Measurements from ENCODE around the gene ADRB2.

The ADRB2 gene

GRCh38 chr5:148836272-148837250 lies 10.2 kb downstream of the ADRB2 start:
- no peaks in the 10 kb centered on the region for H3K36me3 ChIP-seq (ENCODE audit: control insufficient read depth, low read depth, low read length)
- no peak overlapping the region for H3K27ac ChIP-seq (ENCODE audit: low read length)
- H3K4me3 ChIP-seq (ENCODE audit: low read length), result no peak overlapping the region
- no peaks in the 10 kb centered on the region for H3K9me3 ChIP-seq (ENCODE audit: control insufficient read depth, low read depth, low read length)
- no peak overlapping the region for H3K9ac ChIP-seq (ENCODE audit: low read length)
- H3K27me3 ChIP-seq (ENCODE audit: control insufficient read depth, insufficient read depth, low read length), result no peaks in the 10 kb centered on the region
- H3K4me1 ChIP-seq (ENCODE audit: control insufficient read depth, low read depth, low read length), result no peaks in the 10 kb centered on the region

DNA sequence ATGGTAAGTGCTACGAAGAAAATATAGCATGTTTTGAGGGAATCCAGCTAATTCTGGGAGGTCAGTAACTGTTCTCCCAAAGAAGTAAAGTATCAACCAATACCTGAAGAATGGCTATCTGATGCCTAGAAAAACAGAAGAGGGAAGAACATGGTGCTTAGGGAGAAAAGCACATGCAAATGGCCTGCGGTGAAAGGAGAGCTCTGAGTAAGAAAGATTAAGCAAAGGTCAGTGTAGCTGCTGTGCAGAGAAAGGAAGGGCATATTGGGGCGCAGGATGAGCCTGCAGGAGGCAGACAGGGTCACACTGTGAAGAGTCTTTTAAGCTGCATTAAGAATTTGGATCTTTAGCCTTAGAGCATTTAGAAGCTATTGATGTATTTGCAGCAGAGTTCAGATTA lies 11.0 kb downstream of the ADRB2 start:
- Histone ChIP-seq H3K27ac (ENCODE audit: low read length) (no peak overlapping the region), H3K36me3 (ENCODE audit: control insufficient read depth, low read depth, low read length) (no peaks in the 10 kb centered on the region), H3K27me3 (ENCODE audit: control insufficient read depth, insufficient read depth, low read length) (no peaks in the 10 kb centered on the region), H3K4me1 (ENCODE audit: control insufficient read depth, low read depth, low read length) (no peaks in the 10 kb centered on the region), H3K4me3 (ENCODE audit: low read length) (no peak overlapping the region), H3K9ac (ENCODE audit: low read length) (no peak overlapping the region), H3K9me3 (ENCODE audit: control insufficient read depth, low read depth, low read length) (no peaks in the 10 kb centered on the region)

DNA sequence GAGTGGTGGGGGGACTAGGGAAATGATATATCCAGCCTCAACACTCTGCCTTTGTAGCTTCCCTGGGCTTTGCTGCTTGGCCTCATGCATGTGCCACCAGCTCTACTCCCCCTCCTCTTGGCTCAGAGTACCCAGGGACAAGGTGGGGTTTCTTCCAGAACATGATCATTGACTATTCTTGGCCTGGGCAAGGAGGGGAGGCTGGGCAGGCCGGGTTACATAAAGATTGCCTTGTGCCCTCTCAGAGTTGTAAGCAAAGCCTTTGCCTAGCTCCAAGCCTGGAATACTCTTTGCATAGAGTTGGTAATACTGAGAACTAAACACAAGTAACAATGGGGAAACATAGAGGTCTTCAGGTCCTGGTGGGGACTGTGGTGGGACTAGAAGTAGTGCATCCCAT lies 11.9 kb downstream of the ADRB2 start:
- H3K27me3 ChIP-seq (ENCODE audit: control insufficient read depth, insufficient read depth, low read length), result no peaks in the 10 kb centered on the region
- no peak overlapping the region for H3K9ac ChIP-seq (ENCODE audit: low read length)
- no peaks in the 10 kb centered on the region for H3K4me1 ChIP-seq (ENCODE audit: control insufficient read depth, low read depth, low read length)
- H3K36me3 ChIP-seq (ENCODE audit: control insufficient read depth, low read depth, low read length), result no peaks in the 10 kb centered on the region
- no peak overlapping the region for H3K4me3 ChIP-seq (ENCODE audit: low read length)
- H3K9me3 ChIP-seq (ENCODE audit: control insufficient read depth, low read depth, low read length), result no peaks in the 10 kb centered on the region
- H3K27ac ChIP-seq (ENCODE audit: low read length), result no peak overlapping the region

DNA sequence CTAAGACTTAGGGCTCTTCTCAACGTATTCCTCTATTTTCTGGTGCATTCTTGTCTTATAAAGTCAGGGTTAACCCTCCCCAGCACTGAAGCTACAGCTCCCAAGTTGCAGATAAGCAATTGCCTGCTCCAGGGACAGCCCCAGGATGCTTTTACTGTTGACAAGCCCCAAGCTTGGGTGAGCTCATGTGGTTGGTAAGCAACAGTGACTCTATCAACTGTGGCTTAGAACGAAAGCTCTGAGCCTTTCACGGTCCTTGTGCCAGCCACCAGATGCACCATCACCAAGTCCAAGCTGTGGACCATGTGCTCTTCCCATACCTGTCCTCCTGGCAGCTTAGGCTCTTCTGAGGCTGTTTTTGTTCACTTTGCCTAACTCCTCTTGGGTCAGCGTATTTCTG lies 13.5 kb downstream of the ADRB2 start:
- Histone ChIP-seq H3K9me3 (ENCODE audit: control insufficient read depth, low read depth, low read length) (no peaks in the 10 kb centered on the region), H3K36me3 (ENCODE audit: control insufficient read depth, low read depth, low read length) (no peaks in the 10 kb centered on the region), H3K27me3 (ENCODE audit: control insufficient read depth, insufficient read depth, low read length) (no peaks in the 10 kb centered on the region), H3K27ac (ENCODE audit: low read length) (no peak overlapping the region), H3K4me3 (ENCODE audit: low read length) (no peak overlapping the region), H3K9ac (ENCODE audit: low read length) (no peak overlapping the region), H3K4me1 (ENCODE audit: control insufficient read depth, low read depth, low read length) (no peaks in the 10 kb centered on the region)

DNA sequence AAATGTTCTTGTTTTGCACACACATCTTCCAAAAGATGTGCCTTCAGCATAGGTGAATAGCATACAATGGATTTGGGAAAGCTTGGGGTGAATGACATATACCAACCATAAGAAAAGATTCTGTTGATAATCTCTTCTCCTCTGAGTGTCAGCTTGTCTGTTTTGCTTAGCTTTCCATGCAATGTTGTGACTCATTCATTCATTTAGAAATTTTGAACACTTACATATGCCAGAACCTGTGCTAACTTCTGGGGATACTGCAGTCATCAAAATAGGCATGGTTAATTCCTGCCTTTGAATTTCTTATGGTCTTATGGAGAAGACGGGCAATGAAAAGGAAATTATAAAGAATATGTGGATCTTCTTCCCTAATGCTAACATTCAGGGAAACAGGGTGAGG lies 14.1 kb downstream of the ADRB2 start:
- no peaks in the 10 kb centered on the region for H3K9me3 ChIP-seq (ENCODE audit: control insufficient read depth, low read depth, low read length)
- no peak overlapping the region for H3K27ac ChIP-seq (ENCODE audit: low read length)
- no peaks in the 10 kb centered on the region for H3K36me3 ChIP-seq (ENCODE audit: control insufficient read depth, low read depth, low read length)

GRCh38 chr5:148841519-148841918 lies 15.1 kb downstream of the ADRB2 start:
- Histone ChIP-seq H3K4me3 (ENCODE audit: low read length) (no peak overlapping the region), H3K27me3 (ENCODE audit: control insufficient read depth, insufficient read depth, low read length) (no peaks in the 10 kb centered on the region), H3K27ac (ENCODE audit: low read length) (no peak overlapping the region), H3K9ac (ENCODE audit: low read length) (no peak overlapping the region), H3K9me3 (ENCODE audit: control insufficient read depth, low read depth, low read length) (no peaks in the 10 kb centered on the region), H3K4me1 (ENCODE audit: control insufficient read depth, low read depth, low read length) (no peaks in the 10 kb centered on the region), H3K36me3 (ENCODE audit: control insufficient read depth, low read depth, low read length) (no peaks in the 10 kb centered on the region)

More for the DNA sequence above, 14.1 kb downstream of the ADRB2 start:
- Histone ChIP-seq H3K9ac (ENCODE audit: low read length) (no peak overlapping the region), H3K27me3 (ENCODE audit: control insufficient read depth, insufficient read depth, low read length) (no peaks in the 10 kb centered on the region), H3K4me1 (ENCODE audit: control insufficient read depth, low read depth, low read length) (no peaks in the 10 kb centered on the region), H3K4me3 (ENCODE audit: low read length) (no peak overlapping the region)

DNA sequence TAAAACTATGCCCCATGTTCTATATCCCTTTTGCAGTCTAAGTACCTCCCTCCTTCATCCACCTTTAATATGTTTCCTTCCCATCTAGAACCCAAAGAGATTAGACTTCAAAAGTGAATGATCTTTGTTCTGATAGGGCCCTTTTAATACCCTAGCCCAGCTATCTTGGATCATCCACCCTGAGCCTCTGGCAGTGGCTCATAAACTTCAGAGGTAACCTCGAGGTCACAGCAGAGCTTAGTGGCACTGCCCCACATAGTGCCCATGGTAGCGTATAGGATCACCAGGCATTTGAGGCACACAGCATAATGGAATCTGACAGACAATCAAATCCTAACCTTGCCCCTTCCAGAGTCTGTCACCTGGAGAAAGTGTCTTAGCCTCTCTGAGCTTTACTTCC lies 15.8 kb downstream of the ADRB2 start:
- H3K27me3 ChIP-seq (ENCODE audit: control insufficient read depth, insufficient read depth, low read length), result no peaks in the 10 kb centered on the region
- H3K36me3 ChIP-seq (ENCODE audit: control insufficient read depth, low read depth, low read length), result no peaks in the 10 kb centered on the region
- H3K9ac ChIP-seq (ENCODE audit: low read length), result no peak overlapping the region
- H3K9me3 ChIP-seq (ENCODE audit: control insufficient read depth, low read depth, low read length), result no peaks in the 10 kb centered on the region
- H3K4me3 ChIP-seq (ENCODE audit: low read length), result no peak overlapping the region
- no peak overlapping the region for H3K27ac ChIP-seq (ENCODE audit: low read length)
- H3K4me1 ChIP-seq (ENCODE audit: control insufficient read depth, low read depth, low read length), result no peaks in the 10 kb centered on the region

DNA sequence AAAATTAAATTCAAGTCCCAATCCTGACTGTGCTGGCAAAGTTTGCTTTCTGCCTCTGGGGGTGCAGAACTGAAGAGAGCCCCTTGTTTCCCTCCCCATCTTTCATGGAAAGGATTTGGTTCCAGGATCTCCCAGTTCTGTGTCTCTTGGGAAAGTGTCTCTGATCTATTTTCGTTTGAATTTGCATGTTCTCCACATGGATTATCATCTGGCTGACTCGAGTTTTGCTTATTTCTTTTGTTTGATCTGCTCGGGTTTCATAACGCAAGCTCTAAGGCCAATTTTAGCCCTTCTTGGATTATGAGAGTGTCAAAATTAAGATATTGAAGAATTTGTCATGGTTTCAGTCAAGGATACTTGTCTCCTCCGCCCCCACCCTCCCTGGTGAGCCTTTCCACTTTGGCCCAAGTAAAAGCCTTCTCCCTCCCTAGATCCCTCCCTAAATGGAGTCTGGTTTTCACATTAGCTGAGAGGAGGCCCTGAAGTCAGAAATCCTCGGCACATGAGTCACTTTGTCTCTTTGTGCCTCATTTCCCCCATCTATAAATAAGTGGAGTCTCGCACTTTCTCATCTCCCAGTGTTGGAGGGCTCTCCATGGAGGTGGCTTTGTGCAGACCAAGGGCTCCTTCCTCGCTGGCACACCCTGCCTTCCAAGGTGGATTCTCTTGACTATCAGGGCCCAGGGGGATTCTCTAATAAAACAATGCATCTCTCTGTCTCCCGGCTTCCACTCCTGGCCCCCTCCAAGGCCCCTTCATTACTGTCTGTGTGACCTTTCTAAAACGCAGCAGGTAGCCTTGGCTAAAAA lies 17.3 kb downstream of the ADRB2 start:
- no peaks in the 10 kb centered on the region for H3K27me3 ChIP-seq (ENCODE audit: control insufficient read depth, insufficient read depth, low read length)
- H3K4me3 ChIP-seq (ENCODE audit: low read length), result no peak overlapping the region
- H3K27ac ChIP-seq (ENCODE audit: low read length), result no peak overlapping the region
- no peaks in the 10 kb centered on the region for H3K4me1 ChIP-seq (ENCODE audit: control insufficient read depth, low read depth, low read length)
- H3K36me3 ChIP-seq (ENCODE audit: control insufficient read depth, low read depth, low read length), result no peaks in the 10 kb centered on the region
- no peaks in the 10 kb centered on the region for H3K9me3 ChIP-seq (ENCODE audit: control insufficient read depth, low read depth, low read length)
- no peak overlapping the region for H3K9ac ChIP-seq (ENCODE audit: low read length)

DNA sequence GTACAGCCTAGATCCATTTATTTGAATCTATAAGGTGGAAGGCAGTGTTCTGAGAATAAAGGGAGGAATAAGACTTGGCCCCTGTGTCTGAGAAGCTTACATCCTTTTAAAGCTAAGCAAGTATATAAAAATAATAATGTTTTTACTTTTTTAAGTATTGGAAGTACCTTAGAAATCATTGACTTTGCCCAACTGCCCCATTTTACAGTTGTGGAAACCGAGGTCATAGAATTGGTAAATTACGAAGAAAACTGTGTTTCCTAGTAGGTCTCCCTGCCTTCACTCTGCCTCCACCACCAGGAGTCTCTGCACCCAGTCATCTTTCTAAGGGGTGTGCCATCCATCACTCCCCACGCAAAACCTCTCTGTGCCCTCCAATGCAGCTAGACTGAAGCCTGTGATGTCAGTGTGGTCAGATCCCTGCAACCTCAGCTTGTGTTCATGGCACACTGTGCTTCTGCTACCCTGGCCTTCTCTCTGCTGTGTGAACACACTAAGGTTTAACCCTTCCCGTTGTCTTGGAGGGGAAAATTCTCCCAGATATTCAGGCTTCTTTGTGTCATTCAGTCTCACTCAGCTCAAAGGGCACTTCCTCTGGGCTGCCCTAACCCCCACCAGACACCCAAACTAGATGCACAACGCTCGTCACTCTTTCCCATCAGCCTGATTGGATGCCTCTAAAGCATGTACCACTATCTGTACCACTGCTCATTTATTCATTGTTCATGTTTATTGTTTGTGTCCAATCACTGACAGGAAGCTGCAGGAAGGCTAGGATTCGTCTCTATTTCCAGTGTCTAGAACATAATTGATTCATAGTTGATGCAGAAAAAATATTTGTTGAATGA lies 18.2 kb downstream of the ADRB2 start:
- Histone ChIP-seq H3K27me3 (ENCODE audit: control insufficient read depth, insufficient read depth, low read length) (no peaks in the 10 kb centered on the region), H3K9ac (ENCODE audit: low read length) (no peak overlapping the region), H3K9me3 (ENCODE audit: control insufficient read depth, low read depth, low read length) (no peaks in the 10 kb centered on the region), H3K27ac (ENCODE audit: low read length) (no peak overlapping the region), H3K4me1 (ENCODE audit: control insufficient read depth, low read depth, low read length) (no peaks in the 10 kb centered on the region), H3K4me3 (ENCODE audit: low read length) (no peak overlapping the region), H3K36me3 (ENCODE audit: control insufficient read depth, low read depth, low read length) (no peaks in the 10 kb centered on the region)

DNA sequence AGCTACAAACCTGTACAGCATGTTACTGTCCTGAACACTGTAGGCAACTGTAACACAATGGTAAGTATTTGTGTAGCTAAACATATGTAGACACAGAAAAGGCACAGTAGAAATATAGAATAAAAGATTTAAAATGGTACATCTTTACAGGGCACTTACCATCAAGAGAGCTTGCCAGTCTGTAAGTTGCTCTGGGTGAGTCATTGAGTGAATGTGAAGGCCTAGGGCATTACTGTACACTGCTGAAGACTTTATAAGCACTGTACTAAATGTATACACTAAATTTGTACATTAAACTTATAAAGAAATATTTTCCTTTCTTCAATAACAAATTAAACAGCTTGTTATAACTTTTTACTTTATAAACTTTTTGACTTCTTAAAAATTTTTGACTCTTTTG lies 20.5 kb downstream of the ADRB2 start:
- no peaks in the 10 kb centered on the region for H3K9me3 ChIP-seq (ENCODE audit: control insufficient read depth, low read depth, low read length)

DNA sequence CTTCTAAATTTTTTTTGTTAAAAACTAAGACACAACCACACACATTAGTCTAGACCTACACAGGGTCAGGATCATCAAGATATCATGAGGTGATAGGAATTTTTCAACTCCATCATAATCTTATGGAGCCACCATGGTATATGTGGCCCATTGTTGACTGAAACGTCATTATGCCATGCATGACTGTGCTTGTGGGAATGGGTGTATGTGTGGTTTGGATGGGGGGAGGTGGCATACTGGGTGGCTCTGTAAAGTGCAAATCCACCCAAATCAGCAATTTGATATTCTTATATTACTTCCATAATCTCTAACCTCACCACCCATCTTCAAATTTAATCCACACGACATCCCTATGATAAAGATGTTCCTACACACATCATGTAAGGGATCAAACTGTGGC lies 21.0 kb downstream of the ADRB2 start:
- H3K4me1 ChIP-seq (ENCODE audit: control insufficient read depth, low read depth, low read length), result no peaks in the 10 kb centered on the region

More for the DNA sequence above, 20.5 kb downstream of the ADRB2 start:
- Histone ChIP-seq H3K36me3 (ENCODE audit: control insufficient read depth, low read depth, low read length) (no peaks in the 10 kb centered on the region), H3K4me3 (ENCODE audit: low read length) (no peak overlapping the region), H3K27me3 (ENCODE audit: control insufficient read depth, insufficient read depth, low read length) (no peaks in the 10 kb centered on the region), H3K27ac (ENCODE audit: low read length) (no peak overlapping the region), H3K9ac (ENCODE audit: low read length) (no peak overlapping the region), H3K4me1 (ENCODE audit: control insufficient read depth, low read depth, low read length) (no peaks in the 10 kb centered on the region)

More for the DNA sequence above, 21.0 kb downstream of the ADRB2 start:
- Histone ChIP-seq H3K27me3 (ENCODE audit: control insufficient read depth, insufficient read depth, low read length) (no peaks in the 10 kb centered on the region), H3K4me3 (ENCODE audit: low read length) (no peak overlapping the region), H3K9ac (ENCODE audit: low read length) (no peak overlapping the region), H3K27ac (ENCODE audit: low read length) (no peak overlapping the region), H3K36me3 (ENCODE audit: control insufficient read depth, low read depth, low read length) (no peaks in the 10 kb centered on the region), H3K9me3 (ENCODE audit: control insufficient read depth, low read depth, low read length) (no peaks in the 10 kb centered on the region)

All from iPS-18a (cell line).